ENCODE results near the gene CRACDL. TPM values are rescaled to one million over a fixed set of nuclear protein-coding genes. Genes with fewer than 3 reads are reported as not detected.

CRACDL gene
- total and polyA plus RNA-seq, 2 donors (not counting 1 experiment from before 2014, with no cell fraction given): 0.25 TPM; not detected in 1

DNA sequence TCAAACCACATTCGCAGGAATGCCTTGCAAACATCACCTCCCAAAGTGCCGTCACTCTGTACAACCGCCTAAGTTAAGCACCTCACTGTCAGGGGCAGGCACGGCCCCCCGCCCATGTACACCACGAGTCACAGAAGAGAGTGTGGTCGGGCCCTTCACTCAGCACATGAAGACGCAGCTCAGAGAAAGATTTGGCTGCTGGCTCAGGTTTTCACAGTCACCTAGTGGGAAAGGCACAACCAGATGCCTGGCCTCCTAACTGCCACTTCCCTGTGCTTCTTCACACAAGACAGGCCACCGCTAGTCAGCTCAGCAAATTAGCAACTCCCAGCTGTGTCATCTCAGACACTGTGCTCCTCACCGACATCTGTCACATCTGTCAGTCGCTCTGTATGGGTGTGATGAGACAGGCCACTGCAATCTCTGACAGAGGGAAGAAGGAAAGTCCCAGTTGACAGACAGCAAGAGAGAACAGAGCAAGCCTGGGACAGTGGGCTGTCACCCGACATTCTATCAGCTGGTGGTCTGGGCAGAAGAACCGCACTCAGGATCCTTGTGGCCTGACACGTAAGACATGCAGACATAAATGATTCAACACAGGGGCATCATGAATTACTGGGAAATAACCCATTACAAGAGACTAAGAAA lies 60.8 kb downstream of the CRACDL start:
- Histone ChIP-seq H3K4me2 (replicated peaks; ENCODE audit: low read depth, low read length, poor library complexity, severe bottlenecking) (no peak overlapping the region), H3K9me3 (ENCODE audit: control extremely low read depth in 1 of 3, control insufficient read depth in 2 of 3, insufficient read depth in 1 of 3, low read length in 2 of 3) (no peaks in the 10 kb centered on the region), H4K20me1 (ENCODE audit: control insufficient read depth, insufficient read depth, low read length, poor library complexity, severe bottlenecking) (no peaks in the 10 kb centered on the region), H3K36me3 (replicated peaks in 1 of 2; ENCODE audit: control extremely low read depth in 1 of 2, control insufficient read depth in 1 of 2, extremely low read depth in 1 of 2, insufficient read depth in 2 of 2, low read length in 1 of 2) (no peaks in the 10 kb centered on the region), H2AFZ (ENCODE audit: insufficient read depth, low read depth, low read length, poor library complexity, severe bottlenecking) (no peak overlapping the region), H3K27me3 (replicated peaks in 1 of 4; ENCODE audit: control extremely low read depth in 1 of 4, control insufficient read depth in 3 of 4, insufficient read depth in 4 of 4, low read length in 3 of 4) (peaks cover 0 to 3% (median 0%) of the 10 kb centered on the region in 4 experiments), H3K4me3 (ENCODE audit: control extremely low read depth in 1 of 5, extremely low read depth in 1 of 5, insufficient read depth in 1 of 5, low read depth in 2 of 5, low read length in 4 of 5) (no peak overlapping the region), H3K27ac (ENCODE audit: low read length in 2 of 2) (no peak overlapping the region), H3K4me1 (ENCODE audit: control insufficient read depth in 2 of 2, insufficient read depth in 2 of 2, low read length in 2 of 2) (no peaks in the 10 kb centered on the region), H3K79me2 (ENCODE audit: control insufficient read depth, insufficient read depth, low read length) (no peaks in the 10 kb centered on the region), H3K9ac (ENCODE audit: low read length) (no peak overlapping the region)
- no peak overlapping the region for H3K4me3 Mint-ChIP-seq
- peaks cover 14% of the 10 kb centered on the region for H3K27me3 Mint-ChIP-seq
- POLR2A ChIA-PET: no interaction called here
- intact Hi-C loops (cut with micrococcal nuclease): no loop called here
- no peak for ATAC-seq (ENCODE audit: low read depth)
- CTCF ChIA-PET: no interaction called here
- DNase-seq: no peak
- no peak overlapping the region for H3K27ac Mint-ChIP-seq
- H3K4me1 Mint-ChIP-seq: no peaks in the 10 kb centered on the region
- TF ChIP-seq EZH2 (IDR thresholded peaks at IDR 0.05; ENCODE audit: borderline replicate concordance, insufficient read depth, low read depth, low read length, poor library complexity, severe bottlenecking): no peak
- TF ChIP-seq, protein P1, sequence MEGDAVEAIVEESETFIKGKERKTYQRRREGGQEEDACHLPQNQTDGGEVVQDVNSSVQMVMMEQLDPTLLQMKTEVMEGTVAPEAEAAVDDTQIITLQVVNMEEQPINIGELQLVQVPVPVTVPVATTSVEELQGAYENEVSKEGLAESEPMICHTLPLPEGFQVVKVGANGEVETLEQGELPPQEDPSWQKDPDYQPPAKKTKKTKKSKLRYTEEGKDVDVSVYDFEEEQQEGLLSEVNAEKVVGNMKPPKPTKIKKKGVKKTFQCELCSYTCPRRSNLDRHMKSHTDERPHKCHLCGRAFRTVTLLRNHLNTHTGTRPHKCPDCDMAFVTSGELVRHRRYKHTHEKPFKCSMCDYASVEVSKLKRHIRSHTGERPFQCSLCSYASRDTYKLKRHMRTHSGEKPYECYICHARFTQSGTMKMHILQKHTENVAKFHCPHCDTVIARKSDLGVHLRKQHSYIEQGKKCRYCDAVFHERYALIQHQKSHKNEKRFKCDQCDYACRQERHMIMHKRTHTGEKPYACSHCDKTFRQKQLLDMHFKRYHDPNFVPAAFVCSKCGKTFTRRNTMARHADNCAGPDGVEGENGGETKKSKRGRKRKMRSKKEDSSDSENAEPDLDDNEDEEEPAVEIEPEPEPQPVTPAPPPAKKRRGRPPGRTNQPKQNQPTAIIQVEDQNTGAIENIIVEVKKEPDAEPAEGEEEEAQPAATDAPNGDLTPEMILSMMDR (IDR thresholded peaks at IDR 0.05): no peak
- no peaks in the 10 kb centered on the region for H3K9me3 Mint-ChIP-seq (ENCODE audit: insufficient read depth)
- WGBS (ENCODE audit: insufficient coverage): 83% methylated on average over 13 of the region's 14 CpGs

DNA sequence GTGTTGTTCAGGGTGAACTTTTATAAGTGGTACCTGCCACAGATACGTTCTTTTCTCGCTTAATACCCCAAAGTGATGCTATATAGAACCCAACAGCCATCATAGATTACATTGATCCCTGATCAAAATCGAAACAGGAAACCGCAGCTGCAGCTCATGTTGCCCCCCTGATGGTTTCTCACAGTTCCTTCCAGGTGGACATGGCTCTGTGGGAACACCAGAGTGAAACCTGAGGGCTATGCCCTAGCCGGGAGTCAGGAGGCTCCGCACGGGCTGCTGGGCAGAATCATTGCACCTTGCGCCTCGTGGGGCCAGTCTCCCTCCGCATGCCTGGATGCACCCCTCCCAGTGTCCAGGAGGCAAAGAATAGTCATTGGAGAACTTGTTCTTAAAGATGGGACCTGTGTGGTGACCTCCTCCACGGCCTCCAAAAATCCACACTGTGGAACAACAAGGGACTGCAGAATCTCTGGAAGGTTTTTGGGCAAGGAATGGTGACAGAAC lies 61.8 kb downstream of the CRACDL start:
- WGBS (ENCODE audit: insufficient coverage): 88% methylated on average over 10 of the region's 11 CpGs
- POLR2A ChIA-PET: no interaction called here
- DNase-seq: no peak

More for the DNA sequence above, 61.8 kb downstream of the CRACDL start:
- intact Hi-C loops (cut with micrococcal nuclease): no loop called here
- peaks cover 14% of the 10 kb centered on the region for H3K27me3 Mint-ChIP-seq
- H3K27ac Mint-ChIP-seq: no peak overlapping the region
- H3K36me3 ChIP-seq (replicated peaks in 1 of 2; ENCODE audit: control extremely low read depth in 1 of 2, control insufficient read depth in 1 of 2, extremely low read depth in 1 of 2, insufficient read depth in 2 of 2, low read length in 1 of 2): no peaks in the 10 kb centered on the region
- H3K4me3 Mint-ChIP-seq: no peak overlapping the region
- H3K4me3 ChIP-seq (ENCODE audit: control extremely low read depth in 1 of 5, extremely low read depth in 1 of 5, insufficient read depth in 1 of 5, low read depth in 2 of 5, low read length in 4 of 5): no peak overlapping the region
- H4K20me1 ChIP-seq (ENCODE audit: control insufficient read depth, insufficient read depth, low read length, poor library complexity, severe bottlenecking): no peaks in the 10 kb centered on the region
- peaks cover 0 to 2% (median 0%) of the 10 kb centered on the region in 3 donors for H3K9me3 ChIP-seq (ENCODE audit: control extremely low read depth in 1 of 3, control insufficient read depth in 2 of 3, insufficient read depth in 1 of 3, low read length in 2 of 3)
- CTCF ChIA-PET: no interaction called here
- H3K4me1 Mint-ChIP-seq: no peaks in the 10 kb centered on the region
- no peaks in the 10 kb centered on the region for H3K79me2 ChIP-seq (ENCODE audit: control insufficient read depth, insufficient read depth, low read length)
- H3K9me3 Mint-ChIP-seq (ENCODE audit: insufficient read depth): no peaks in the 10 kb centered on the region
- no peak overlapping the region for H2AFZ ChIP-seq (ENCODE audit: insufficient read depth, low read depth, low read length, poor library complexity, severe bottlenecking)
- ATAC-seq (ENCODE audit: low read depth): no peak
- no peak overlapping the region for H3K9ac ChIP-seq (ENCODE audit: low read length)
- peaks cover 0 to 2% (median 0%) of the 10 kb centered on the region in 4 experiments for H3K27me3 ChIP-seq (replicated peaks in 1 of 4; ENCODE audit: control extremely low read depth in 1 of 4, control insufficient read depth in 3 of 4, insufficient read depth in 4 of 4, low read length in 3 of 4)
- H3K4me1 ChIP-seq (ENCODE audit: control insufficient read depth in 2 of 2, insufficient read depth in 2 of 2, low read length in 2 of 2): no peaks in the 10 kb centered on the region
- no peak overlapping the region for H3K4me2 ChIP-seq (replicated peaks; ENCODE audit: low read depth, low read length, poor library complexity, severe bottlenecking)
- no peak for TF ChIP-seq EZH2 (IDR thresholded peaks at IDR 0.05; ENCODE audit: borderline replicate concordance, insufficient read depth, low read depth, low read length, poor library complexity, severe bottlenecking)
- TF ChIP-seq, protein P1 (IDR thresholded peaks at IDR 0.05): no peak
- no peak overlapping the region for H3K27ac ChIP-seq (ENCODE audit: low read length in 2 of 2)

Data from B cell (primary cell).